Common myeloid progenitor, CD34-positive (primary cell): Measurements from ENCODE around the gene VCAN.

Source experiments
- CTCF ChIA-PET: fragments of 350-600 bp; sonication (Branson Sonifier 250); formaldehyde crosslinking; loops from one replicate; lab custom pipeline; 2021; ENCODE audit warnings: antibody characterized with exemption; lab: Charles Lee
- POLR2A ChIA-PET: fragments of 350-600 bp; sonication (Branson Sonifier 250); formaldehyde crosslinking; loops from one replicate; lab custom pipeline; 2021; ENCODE audit warnings: antibody characterized with exemption; lab: Charles Lee
- DNase-seq, 3 donors: peaks; one replicate each; pipeline versions ENCODE4 v3.0.0 to v3.0.0-alpha.2; 2013
- H3K27ac ChIP-seq, 2 experiments: 1 replicate in 1 of 2; 2 replicates in 1 of 2; pipeline ENCODE4 v1.7.0; 2013; ENCODE audit warnings: inconsistent platforms in 2 of 2, low read length in 2 of 2, mild to moderate bottlenecking in 2 of 2, low read depth in 1 of 2, moderate library complexity in 1 of 2; ENCODE audit not compliant: severe bottlenecking in 2 of 2, insufficient read depth in 1 of 2, poor library complexity in 1 of 2
- H3K27me3 ChIP-seq, 5 experiments: replicated peaks in 2 of 5; 1 replicate in 3 of 5; 2 replicates in 2 of 5; pipeline versions ENCODE4 v1.6.1 to v1.7.0; 2013; ENCODE audit warnings: low read length in 4 of 5, mild to moderate bottlenecking in 2 of 5, moderate library complexity in 2 of 5, inconsistent platforms in 1 of 5; ENCODE audit not compliant: insufficient read depth in 5 of 5, control insufficient read depth in 4 of 5
- H3K36me3 ChIP-seq, 4 experiments: 1 replicate in 2 of 4; 2 replicates in 2 of 4; pipeline versions ENCODE4 v1.6.1 to v1.7.0; 2013; ENCODE audit warnings: low read length in 3 of 4, control low read depth in 1 of 4, mild to moderate bottlenecking in 1 of 4; ENCODE audit not compliant: control insufficient read depth in 4 of 4, insufficient read depth in 4 of 4
- H3K4me1 ChIP-seq, 4 experiments: 1 replicate in 3 of 4; 2 replicates in 1 of 4; pipeline versions ENCODE4 v1.6.1 to v1.7.1; 2013; ENCODE audit warnings: low read length in 3 of 4, mild to moderate bottlenecking in 3 of 4, control low read depth in 1 of 4, inconsistent platforms in 1 of 4, moderate library complexity in 1 of 4; ENCODE audit not compliant: control insufficient read depth in 4 of 4, insufficient read depth in 4 of 4; ENCODE audit errors: control extremely low read depth in 1 of 4
- H3K4me3 ChIP-seq, 7 experiments: 1 replicate in 4 of 7; 2 replicates in 3 of 7; pipeline versions ENCODE4 v1.5.1 to v1.7.0; 2013; ENCODE audit warnings: mild to moderate bottlenecking in 7 of 7, low read length in 6 of 7, moderate library complexity in 6 of 7, inconsistent platforms in 2 of 7, low read depth in 2 of 7, control low read depth in 1 of 7; ENCODE audit not compliant: insufficient read depth in 4 of 7, control insufficient read depth in 1 of 7; ENCODE audit errors: extremely low read depth in 1 of 7
- H3K9me3 ChIP-seq, 5 experiments: 1 replicate in 4 of 5; 2 replicates in 1 of 5; pipeline versions ENCODE4 v1.6.1 to v1.7.1; 2013; ENCODE audit warnings: low read length in 4 of 5, mild to moderate bottlenecking in 2 of 5, inconsistent platforms in 1 of 5, low read depth in 1 of 5, moderate library complexity in 1 of 5; ENCODE audit not compliant: control insufficient read depth in 4 of 5, insufficient read depth in 2 of 5; ENCODE audit errors: control extremely low read depth in 1 of 5
- WGBS: methylation state at CpG from one replicate; pipeline ENCODE4 v1.1.5; 2013; ENCODE audit not compliant: insufficient coverage; 5-methylcytosine and 5-hydroxymethylcytosine counted together

VCAN gene

GRCh38 chr5:83628360-83628759, 156.8 kb downstream of the VCAN start:
- Histone ChIP-seq H3K36me3 (no peaks in the 10 kb centered on the region), H3K27ac (no peak overlapping the region), H3K4me3 (no peak overlapping the region), H3K27me3 (no peaks in the 10 kb centered on the region), H3K4me1 (no peaks in the 10 kb centered on the region), H3K9me3 (peaks cover 0 to 4% (median 0%) of the 10 kb centered on the region in 5 experiments)
- ChIA-PET CTCF (no interaction called here), POLR2A (no interaction called here)
- WGBS: 100% methylated on average over 1 of the region's 2 CpGs
- DNase-seq: no peak
